Gastroesophageal sphincter (tissue), 3 donors: ENCODE measurements around the gene PZP.

Source experiments
- CTCF ChIP-seq, 4 experiments: fragments of 200-600 bp in 2 of 4; fragments of 450-650 bp in 2 of 4; sonication (generic) in 1 of 4; IDR thresholded peaks; one replicate each; pipeline ENCODE4 v1.5.1; 2017 to 2019; ENCODE audit warnings: antibody characterized with exemption in 4 of 4, mild to moderate bottlenecking in 2 of 4, moderate library complexity in 2 of 4
- POLR2A ChIP-seq, 2 donors: fragments of 450-650 bp; IDR thresholded peaks; one replicate each; pipeline ENCODE4 v1.6.1; 2017; ENCODE audit warnings: antibody characterized with exemption in 2 of 2, mild to moderate bottlenecking in 2 of 2, moderate library complexity in 1 of 2
- POLR2AphosphoS5 ChIP-seq: sonication (generic); formaldehyde crosslinking; IDR thresholded peaks from one replicate; pipeline ENCODE4 v1.6.1; 2017; ENCODE audit warnings: antibody characterized with exemption

GRCh38 chr12:9122091-9122609 is 86.0 kb downstream of the PZP start:
- TF ChIP-seq CTCF (IDR thresholded peaks at IDR 0.05) = no peak
- no peak for TF ChIP-seq POLR2A (IDR thresholded peaks at IDR 0.05)
- TF ChIP-seq POLR2AphosphoS5 = no peak
